Measurements from ENCODE around the gene SAP30L.

Gene SAP30L

GRCh38 chr5:154481584-154482381 is 36.0 kb downstream of the SAP30L start:
- no peak for DNase-seq

- DNase-seq = peak in 1 of 3 donors; percentile 17
These were observed 37.0 kb downstream of the SAP30L start for GRCh38 chr5:154482528-154483449.

- no peak for DNase-seq
These were observed 38.0 kb downstream of the SAP30L start for GRCh38 chr5:154483654-154484392.

GRCh38 chr5:154484393-154485095 is 38.7 kb downstream of the SAP30L start:
- DNase-seq = no peak

- DNase-seq = no peak
These were observed 39.3 kb downstream of the SAP30L start for GRCh38 chr5:154485096-154485491.

GRCh38 chr5:154485850-154486426 is 40.1 kb downstream of the SAP30L start:
- no peak for DNase-seq

GRCh38 chr5:154486427-154486866 is 40.6 kb downstream of the SAP30L start:
- no peak for DNase-seq

- DNase-seq = no peak
These were observed 41.7 kb downstream of the SAP30L start for GRCh38 chr5:154487541-154487940.

GRCh38 chr5:154491941-154492340 is 46.1 kb downstream of the SAP30L start:
- DNase-seq = no peak

GRCh38 chr5:154493274-154493673 is 47.5 kb downstream of the SAP30L start:
- DNase-seq = no peak

- no peak for DNase-seq
These were observed 48.2 kb downstream of the SAP30L start for GRCh38 chr5:154494036-154494435.

- no peak for DNase-seq
These were observed 52.8 kb downstream of the SAP30L start for GRCh38 chr5:154498591-154498990.

GRCh38 chr5:154498994-154499393 is 53.2 kb downstream of the SAP30L start:
- no peak for DNase-seq

- no peak for DNase-seq
These were observed 55.8 kb downstream of the SAP30L start for GRCh38 chr5:154501566-154501965.

GRCh38 chr5:154502180-154502579 is 56.4 kb downstream of the SAP30L start:
- DNase-seq = no peak

GRCh38 chr5:154503698-154504039 is 57.9 kb downstream of the SAP30L start:
- DNase-seq = no peak

- no peak for DNase-seq
These were observed 59.8 kb downstream of the SAP30L start for GRCh38 chr5:154505567-154505966.

- DNase-seq = no peak
These were observed 60.4 kb downstream of the SAP30L start for GRCh38 chr5:154506049-154506715.

- no peak for DNase-seq
These were observed 60.9 kb downstream of the SAP30L start for GRCh38 chr5:154506716-154507080.

GRCh38 chr5:154508114-154508513 is 62.3 kb downstream of the SAP30L start:
- DNase-seq = no peak

- no peak for DNase-seq
These were observed 64.2 kb downstream of the SAP30L start for GRCh38 chr5:154509784-154510555.

Data from suppressor macrophage treated with lipopolysaccharide for 1 hour (primary cell).